ENCODE data around the gene TMEM163. TPM values are rescaled to one million over a fixed set of nuclear protein-coding genes. Genes with fewer than 3 reads are reported as not detected.

The TMEM163 gene
- total RNA-seq, 2 experiments from 2014 or later, result not detected

DNA sequence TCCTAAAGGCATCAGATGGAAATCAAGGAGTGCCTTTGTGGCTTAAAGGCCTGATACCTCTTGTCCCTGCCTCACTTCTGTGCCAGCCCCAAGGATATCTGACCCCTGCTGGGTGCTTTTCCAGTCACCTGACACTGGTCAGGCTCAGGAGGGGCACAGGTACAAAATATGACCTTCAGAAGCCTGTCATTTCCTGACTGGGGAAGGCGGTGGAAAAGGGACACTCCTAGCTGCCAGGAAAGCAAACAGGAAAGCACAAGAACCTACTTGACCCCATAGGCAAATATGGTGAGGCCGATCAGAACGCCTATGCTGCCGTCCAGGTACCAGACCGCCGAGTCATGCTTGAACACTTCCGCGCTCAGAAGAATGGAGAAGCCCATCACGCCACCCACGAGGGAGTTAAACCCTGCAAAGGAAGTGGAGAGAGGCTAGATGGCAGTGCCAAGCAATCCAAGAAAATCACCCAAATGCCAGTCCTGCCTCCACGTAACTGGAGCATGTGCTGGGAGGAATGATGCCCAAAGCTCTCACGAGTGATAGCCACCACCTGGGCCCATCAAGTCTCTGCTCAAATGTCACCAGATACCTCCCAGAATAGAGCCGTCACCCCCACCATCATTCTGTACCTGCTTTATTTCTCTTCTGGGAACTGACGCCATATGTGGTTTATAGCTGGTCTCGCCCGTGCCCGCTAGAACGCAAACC is 260.9 kb downstream of the TMEM163 start:
- no peaks in the 10 kb centered on the region for H3K9me3 Mint-ChIP-seq
- H3K36me3 Mint-ChIP-seq (ENCODE audit: low read depth), result peaks cover 1% of the 10 kb centered on the region
- ChIA-PET POLR2A (no interaction called here), CTCF (no interaction called here)
- H3K27me3 Mint-ChIP-seq, result no peaks in the 10 kb centered on the region
- no peak for DNase-seq
- H3K4me3 Mint-ChIP-seq, result no peak overlapping the region
- H3K27ac Mint-ChIP-seq, result no peak overlapping the region
- TF ChIP-seq, protein P1, sequence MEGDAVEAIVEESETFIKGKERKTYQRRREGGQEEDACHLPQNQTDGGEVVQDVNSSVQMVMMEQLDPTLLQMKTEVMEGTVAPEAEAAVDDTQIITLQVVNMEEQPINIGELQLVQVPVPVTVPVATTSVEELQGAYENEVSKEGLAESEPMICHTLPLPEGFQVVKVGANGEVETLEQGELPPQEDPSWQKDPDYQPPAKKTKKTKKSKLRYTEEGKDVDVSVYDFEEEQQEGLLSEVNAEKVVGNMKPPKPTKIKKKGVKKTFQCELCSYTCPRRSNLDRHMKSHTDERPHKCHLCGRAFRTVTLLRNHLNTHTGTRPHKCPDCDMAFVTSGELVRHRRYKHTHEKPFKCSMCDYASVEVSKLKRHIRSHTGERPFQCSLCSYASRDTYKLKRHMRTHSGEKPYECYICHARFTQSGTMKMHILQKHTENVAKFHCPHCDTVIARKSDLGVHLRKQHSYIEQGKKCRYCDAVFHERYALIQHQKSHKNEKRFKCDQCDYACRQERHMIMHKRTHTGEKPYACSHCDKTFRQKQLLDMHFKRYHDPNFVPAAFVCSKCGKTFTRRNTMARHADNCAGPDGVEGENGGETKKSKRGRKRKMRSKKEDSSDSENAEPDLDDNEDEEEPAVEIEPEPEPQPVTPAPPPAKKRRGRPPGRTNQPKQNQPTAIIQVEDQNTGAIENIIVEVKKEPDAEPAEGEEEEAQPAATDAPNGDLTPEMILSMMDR (IDR thresholded peaks at IDR 0.05), result no peak
- ATAC-seq, result no peak
- intact Hi-C loops (cut with micrococcal nuclease), result no loop called here
- no peaks in the 10 kb centered on the region for H3K4me1 Mint-ChIP-seq (ENCODE audit: low read depth)

DNA sequence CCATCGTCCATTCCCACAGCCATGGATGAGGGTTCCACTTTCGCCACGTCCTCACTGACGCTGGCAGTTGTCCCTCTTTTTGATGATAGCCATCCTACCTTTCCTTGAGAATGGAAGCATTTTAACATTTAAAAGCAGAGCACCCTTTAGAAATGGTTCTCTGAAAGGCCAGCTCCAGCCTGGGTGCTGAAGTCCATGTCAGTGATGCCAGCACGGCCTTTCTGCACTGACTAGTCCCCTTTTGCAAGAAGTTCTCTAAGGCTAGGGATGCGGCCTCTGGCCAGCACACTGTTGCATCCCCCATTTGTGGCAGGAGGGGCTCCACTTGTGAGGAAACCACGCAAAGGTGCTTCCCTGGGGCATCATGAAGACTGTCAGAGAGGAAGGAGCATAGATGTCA is 261.4 kb downstream of the TMEM163 start:
- Mint-ChIP-seq H3K27ac (no peak overlapping the region), H3K9me3 (no peaks in the 10 kb centered on the region), H3K4me3 (no peak overlapping the region), H3K36me3 (ENCODE audit: low read depth) (peaks cover 1% of the 10 kb centered on the region), H3K27me3 (no peaks in the 10 kb centered on the region), H3K4me1 (ENCODE audit: low read depth) (no peaks in the 10 kb centered on the region)
- CTCF ChIA-PET, result no interaction called here
- intact Hi-C loops (cut with micrococcal nuclease), result no loop called here
- TF ChIP-seq, protein P1 (IDR thresholded peaks at IDR 0.05), result no peak
- POLR2A ChIA-PET, result no interaction called here
- ATAC-seq, result no peak
- DNase-seq, result no peak

DNA sequence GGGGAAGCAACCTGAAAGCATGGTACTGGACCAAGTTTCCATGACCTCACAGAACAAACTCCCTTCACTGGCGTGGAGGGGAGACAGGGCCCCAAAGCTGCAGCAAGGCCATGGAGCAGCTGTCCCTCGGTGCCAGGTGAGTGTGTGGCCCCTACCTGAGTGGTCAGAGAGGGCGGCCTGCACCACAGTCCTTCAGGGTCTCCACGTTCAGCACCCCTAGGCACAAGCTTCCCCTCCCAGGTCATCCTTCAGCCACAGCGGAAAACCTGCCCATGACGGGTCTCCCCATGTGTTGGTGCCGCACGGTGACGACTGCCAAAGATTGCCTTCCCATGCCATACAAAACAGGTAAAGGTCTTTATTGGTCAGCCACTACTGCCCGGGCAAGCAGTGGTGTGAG is 263.4 kb downstream of the TMEM163 start:
- no peak overlapping the region for H3K4me3 Mint-ChIP-seq
- H3K27me3 Mint-ChIP-seq, result no peaks in the 10 kb centered on the region
- no peaks in the 10 kb centered on the region for H3K4me1 Mint-ChIP-seq (ENCODE audit: low read depth)
- intact Hi-C loops (cut with micrococcal nuclease), result no loop called here
- H3K27ac Mint-ChIP-seq, result no peak overlapping the region
- ATAC-seq (no peak), DNase-seq (no peak)
- POLR2A ChIA-PET, result no interaction called here
- CTCF ChIA-PET, result interaction anchor here (0.9 to 1.6 kb wide), 3 partner anchors 10 to 337 kb away, joined by 3 read pairs; no protein-coding TSS in a partner anchor
- TF ChIP-seq, protein P1 (IDR thresholded peaks at IDR 0.05), result no peak
- peaks cover 1% of the 10 kb centered on the region for H3K36me3 Mint-ChIP-seq (ENCODE audit: low read depth)
- no peaks in the 10 kb centered on the region for H3K9me3 Mint-ChIP-seq

DNA sequence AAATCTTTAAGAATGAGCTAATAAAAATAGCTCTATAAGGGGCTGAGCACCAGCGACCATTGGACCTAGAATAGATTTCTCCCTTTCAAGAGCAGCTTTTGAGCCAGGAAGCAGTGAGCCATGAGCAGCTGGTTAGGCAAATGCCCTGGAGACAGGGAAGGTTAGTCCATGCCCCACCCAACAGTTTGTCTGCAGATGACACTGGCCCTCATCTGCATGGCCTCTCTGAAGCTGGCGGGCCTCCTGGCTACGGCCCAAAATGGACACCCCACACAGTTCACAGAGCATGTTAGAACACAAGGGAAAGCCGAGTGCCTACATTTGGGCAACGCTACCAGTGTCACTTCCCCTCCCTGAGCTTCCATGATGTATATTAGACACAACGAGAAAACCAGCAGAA is 263.9 kb downstream of the TMEM163 start:
- no peak for ATAC-seq
- intact Hi-C loops (cut with micrococcal nuclease), result loop anchor here (5.0 kb wide), 1 partner anchor 442 kb away; no protein-coding TSS in a partner anchor
- Mint-ChIP-seq H3K27ac (no peak overlapping the region), H3K9me3 (no peaks in the 10 kb centered on the region), H3K4me3 (no peak overlapping the region), H3K27me3 (no peaks in the 10 kb centered on the region), H3K4me1 (ENCODE audit: low read depth) (no peaks in the 10 kb centered on the region), H3K36me3 (ENCODE audit: low read depth) (peaks cover 1% of the 10 kb centered on the region)
- TF ChIP-seq, protein P1 (IDR thresholded peaks at IDR 0.05), result no peak
- CTCF ChIA-PET, result interaction anchor here (0.9 to 1.6 kb wide), 2 partner anchors 10 to 336 kb away, joined by 3 read pairs; no protein-coding TSS in a partner anchor
- no peak for DNase-seq
- POLR2A ChIA-PET, result no interaction called here

DNA sequence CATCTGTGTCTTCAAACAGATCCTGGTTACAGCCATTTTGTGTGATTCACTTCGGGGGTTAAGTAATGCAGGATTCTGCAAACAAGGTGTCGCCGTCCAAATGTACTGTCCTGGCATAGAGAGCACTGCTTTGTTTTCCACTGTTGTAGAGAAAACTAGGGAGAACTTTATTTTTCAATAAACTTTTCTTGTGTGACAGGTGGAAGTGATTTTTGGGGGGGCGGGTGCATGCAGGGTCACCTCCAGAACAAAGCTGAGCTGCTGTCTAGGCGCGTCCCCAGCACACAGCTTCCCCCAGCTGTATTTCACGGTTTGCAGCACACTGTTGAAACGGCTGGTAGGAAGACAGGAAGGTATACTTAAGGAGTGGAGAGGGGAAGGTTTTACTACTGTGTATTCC is 264.4 kb downstream of the TMEM163 start:
- no peaks in the 10 kb centered on the region for H3K4me1 Mint-ChIP-seq (ENCODE audit: low read depth)
- POLR2A ChIA-PET, result no interaction called here
- intact Hi-C loops (cut with micrococcal nuclease), result loop anchor here (5.0 kb wide), 1 partner anchor 443 kb away; no protein-coding TSS in a partner anchor
- H3K36me3 Mint-ChIP-seq (ENCODE audit: low read depth), result peaks cover 1% of the 10 kb centered on the region
- CTCF ChIA-PET, result interaction anchor here (0.9 to 1.6 kb wide), 2 partner anchors 11 to 336 kb away, joined by 3 read pairs; no protein-coding TSS in a partner anchor
- ATAC-seq (no peak), DNase-seq (no peak)
- TF ChIP-seq, protein P1 (IDR thresholded peaks at IDR 0.05), result no peak
- no peaks in the 10 kb centered on the region for H3K9me3 Mint-ChIP-seq
- H3K27ac Mint-ChIP-seq, result no peak overlapping the region
- no peak overlapping the region for H3K4me3 Mint-ChIP-seq
- H3K27me3 Mint-ChIP-seq, result no peaks in the 10 kb centered on the region
